ENCODE results near the gene THAP8.

- TF ChIP-seq, protein P1, sequence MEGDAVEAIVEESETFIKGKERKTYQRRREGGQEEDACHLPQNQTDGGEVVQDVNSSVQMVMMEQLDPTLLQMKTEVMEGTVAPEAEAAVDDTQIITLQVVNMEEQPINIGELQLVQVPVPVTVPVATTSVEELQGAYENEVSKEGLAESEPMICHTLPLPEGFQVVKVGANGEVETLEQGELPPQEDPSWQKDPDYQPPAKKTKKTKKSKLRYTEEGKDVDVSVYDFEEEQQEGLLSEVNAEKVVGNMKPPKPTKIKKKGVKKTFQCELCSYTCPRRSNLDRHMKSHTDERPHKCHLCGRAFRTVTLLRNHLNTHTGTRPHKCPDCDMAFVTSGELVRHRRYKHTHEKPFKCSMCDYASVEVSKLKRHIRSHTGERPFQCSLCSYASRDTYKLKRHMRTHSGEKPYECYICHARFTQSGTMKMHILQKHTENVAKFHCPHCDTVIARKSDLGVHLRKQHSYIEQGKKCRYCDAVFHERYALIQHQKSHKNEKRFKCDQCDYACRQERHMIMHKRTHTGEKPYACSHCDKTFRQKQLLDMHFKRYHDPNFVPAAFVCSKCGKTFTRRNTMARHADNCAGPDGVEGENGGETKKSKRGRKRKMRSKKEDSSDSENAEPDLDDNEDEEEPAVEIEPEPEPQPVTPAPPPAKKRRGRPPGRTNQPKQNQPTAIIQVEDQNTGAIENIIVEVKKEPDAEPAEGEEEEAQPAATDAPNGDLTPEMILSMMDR (IDR thresholded peaks at IDR 0.05; ENCODE audit: insufficient read depth, low read length, poor library complexity, severe bottlenecking), result no peak
- TF ChIP-seq EZH2phosphoT487 (conservative IDR thresholded peaks at IDR 0.05; ENCODE audit: low read length), result no peak
Observed at GRCh38 chr19:36100476-36100875, 46.4 kb upstream of the THAP8 start.

Data from SU-DHL-6 (cell line).